H9 (cell line): ENCODE results near the gene FXYD2. TPM values are rescaled to one million over a fixed set of nuclear protein-coding genes. Genes with fewer than 3 reads are reported as not detected.

ENCODE experiments used
- DNase-seq: peaks from one replicate; pipeline ENCODE4 v3.0.0-alpha.2; 2017
- H2AFZ ChIP-seq: one replicate; pipeline ENCODE4 v1.6.1; 2013; ENCODE audit warnings: mild to moderate bottlenecking, low read length, control low read depth, moderate library complexity
- H2AK5ac ChIP-seq: 2 replicates; pipeline ENCODE4 v1.6.1; 2013; ENCODE audit warnings: low read length, control low read depth, mixed read lengths; ENCODE audit not compliant: insufficient read length
- H2BK120ac ChIP-seq: one replicate; pipeline ENCODE4 v1.6.1; 2013; ENCODE audit warnings: low read depth, mild to moderate bottlenecking, low read length, control low read depth, inconsistent platforms; ENCODE audit not compliant: poor library complexity, severe bottlenecking
- H2BK12ac ChIP-seq: 2 replicates; pipeline ENCODE4 v1.6.1; 2013; ENCODE audit warnings: low read length, control low read depth, mixed read lengths, low read depth; ENCODE audit not compliant: insufficient read length
- H2BK15ac ChIP-seq: 2 replicates; pipeline ENCODE4 v1.6.1; 2013; ENCODE audit warnings: low read depth, low read length, control low read depth
- H2BK20ac ChIP-seq: one replicate; pipeline ENCODE4 v1.6.1; 2013; ENCODE audit warnings: low read depth, mild to moderate bottlenecking, low read length, control low read depth, inconsistent platforms; ENCODE audit not compliant: poor library complexity, severe bottlenecking
- H2BK5ac ChIP-seq: 2 replicates; pipeline ENCODE4 v1.6.1; 2013; ENCODE audit warnings: low read length, control low read depth, mixed read lengths; ENCODE audit not compliant: insufficient read length
- H3K14ac ChIP-seq: 2 replicates; pipeline ENCODE4 v1.6.1; 2013; ENCODE audit warnings: low read length, control low read depth; ENCODE audit not compliant: insufficient read depth
- H3K18ac ChIP-seq: 2 replicates; pipeline ENCODE4 v1.6.1; 2013; ENCODE audit warnings: low read depth, mild to moderate bottlenecking, mixed read lengths, low read length, control low read depth; ENCODE audit not compliant: insufficient read length
- H3K23ac ChIP-seq: 2 replicates; pipeline ENCODE4 v1.6.1; 2013; ENCODE audit warnings: low read length, control low read depth, mixed read lengths, low read depth; ENCODE audit not compliant: insufficient read length
- H3K23me2 ChIP-seq: 2 replicates; pipeline ENCODE4 v1.6.1; 2013; ENCODE audit warnings: low read depth, mild to moderate bottlenecking, mixed read lengths, low read length, control low read depth; ENCODE audit not compliant: insufficient read length, poor library complexity, severe bottlenecking
- H3K27ac ChIP-seq: 2 replicates; pipeline ENCODE4 v1.5.1; 2013; ENCODE audit warnings: low read length, control low read depth, mixed read lengths, low read depth; ENCODE audit not compliant: insufficient read length
- H3K27me3 ChIP-seq: 2 replicates; pipeline ENCODE4 v1.6.1; 2013; ENCODE audit warnings: low read length, control low read depth, inconsistent platforms; ENCODE audit not compliant: insufficient read depth
- H3K4ac ChIP-seq: 2 replicates; pipeline ENCODE4 v1.6.1; 2013; ENCODE audit warnings: low read depth, mild to moderate bottlenecking, control low read depth, inconsistent platforms, low read length, moderate library complexity
- H3K4me1 ChIP-seq: 2 replicates; pipeline ENCODE4 v1.6.1; 2013; ENCODE audit warnings: low read length, control low read depth, inconsistent platforms; ENCODE audit not compliant: insufficient read depth
- H3K4me2 ChIP-seq: 2 replicates; pipeline ENCODE4 v1.6.1; 2013; ENCODE audit warnings: low read length, control low read depth, mixed read lengths; ENCODE audit not compliant: insufficient read length, insufficient read depth
- H3K56ac ChIP-seq: 2 replicates; pipeline ENCODE4 v1.6.1; 2013; ENCODE audit warnings: low read depth, mild to moderate bottlenecking, mixed read lengths, low read length, control low read depth; ENCODE audit not compliant: insufficient read length
- H3K79me1 ChIP-seq: 2 replicates; pipeline ENCODE4 v1.6.1; 2013; ENCODE audit warnings: low read depth, mild to moderate bottlenecking, moderate library complexity, low read length, control low read depth, inconsistent platforms; ENCODE audit not compliant: insufficient read depth, poor library complexity, severe bottlenecking
- H3K79me2 ChIP-seq: 2 replicates; pipeline ENCODE4 v1.6.1; 2013; ENCODE audit warnings: low read length, control low read depth, inconsistent platforms; ENCODE audit not compliant: insufficient read depth
- H3K9ac ChIP-seq: 2 replicates; pipeline ENCODE4 v1.6.1; 2013; ENCODE audit warnings: low read length, control low read depth, mixed read lengths; ENCODE audit not compliant: insufficient read length; ENCODE audit errors: extremely low read depth
- H3K9me3 ChIP-seq: one replicate; pipeline ENCODE4 v1.6.1; 2013; ENCODE audit warnings: low read depth, low read length, inconsistent platforms; ENCODE audit not compliant: control insufficient read depth
- H3T11ph ChIP-seq: one replicate; pipeline ENCODE4 v1.6.1; 2013; ENCODE audit warnings: mild to moderate bottlenecking, low read length, control low read depth, inconsistent platforms
- H4K20me1 ChIP-seq: one replicate; pipeline ENCODE4 v1.6.1; 2013; ENCODE audit not compliant: control insufficient read depth, insufficient read length, insufficient read depth
- H4K5ac ChIP-seq: 2 replicates; pipeline ENCODE4 v1.6.1; 2013; ENCODE audit warnings: low read depth, mild to moderate bottlenecking, mixed read lengths, low read length, control low read depth; ENCODE audit not compliant: insufficient read length
- H4K8ac ChIP-seq: replicated peaks from 2 replicates; pipeline ENCODE4 v1.6.1; 2013; ENCODE audit warnings: low read length, control low read depth, mixed read lengths, low read depth; ENCODE audit not compliant: insufficient read length
- H4K91ac ChIP-seq: 2 replicates; pipeline ENCODE4 v1.6.1; 2013; ENCODE audit warnings: low read depth, mild to moderate bottlenecking, moderate library complexity, mixed read lengths, low read length, control low read depth; ENCODE audit not compliant: insufficient read length
- H3K27ac Mint-ChIP-seq, 3 experiments: 2 replicates in 2 of 3; 3 replicates in 1 of 3; pipeline ENCODE4 v1.8.0; 2020 to 2021; ENCODE audit warnings: mixed read lengths in 3 of 3, mild to moderate bottlenecking in 1 of 3, moderate library complexity in 1 of 3
- H3K27me3 Mint-ChIP-seq: 2 replicates; pipeline ENCODE4 v1.8.0; 2021; ENCODE audit warnings: low read depth, mild to moderate bottlenecking, moderate library complexity, mixed read lengths
- H3K36me3 Mint-ChIP-seq, 3 experiments: 2 replicates in 2 of 3; 3 replicates in 1 of 3; pipeline ENCODE4 v1.8.0; 2020 to 2021; ENCODE audit warnings: low read depth in 3 of 3, mixed read lengths in 3 of 3; ENCODE audit not compliant: insufficient read depth in 1 of 3
- H3K4me1 Mint-ChIP-seq, 2 experiments: 2 replicates each; pipeline ENCODE4 v1.8.0; 2020; ENCODE audit warnings: mixed read lengths in 2 of 2
- H3K4me3 Mint-ChIP-seq, 2 experiments: 2 replicates in 1 of 2; 3 replicates in 1 of 2; pipeline ENCODE4 v1.8.0; 2020 to 2021; ENCODE audit warnings: mild to moderate bottlenecking in 2 of 2, mixed read lengths in 2 of 2, moderate library complexity in 1 of 2
- H3K9me3 Mint-ChIP-seq, 2 experiments: 2 replicates in 1 of 2; 3 replicates in 1 of 2; pipeline ENCODE4 v1.8.0; 2020; ENCODE audit warnings: mild to moderate bottlenecking in 2 of 2, mixed read lengths in 2 of 2, moderate library complexity in 1 of 2
- CTCF ChIP-seq: fragments of 200-600 bp; sonication (generic); conservative IDR thresholded peaks from 3 replicates; pipeline ENCODE4 v1.8.0; 2021; ENCODE audit warnings: antibody characterized with exemption, mild to moderate bottlenecking
- WGBS: extraction: QIAGEN DNeasy Blood & Tissue Kit; methylation state at CpG from one replicate; pipeline ENCODE4 v1.1.7; 2013; ENCODE audit warnings: missing lambda C conversion rate, low lambda C conversion rate, mixed read lengths; ENCODE audit not compliant: insufficient read length; ENCODE audit errors: extremely low coverage; 5-methylcytosine and 5-hydroxymethylcytosine counted together
- total RNA-seq: library from RNA; stranded (reverse); gene quantifications from 2 replicates; pipeline ENCODE4 v1.2.1, GENCODE V29; 2021

The FXYD2 gene
- total RNA-seq, 1 experiment from 2014 or later, result 0.79 TPM

GRCh38 chr11:117859488-117860112, 35.1 kb upstream of the FXYD2 start:
- H3K79me2 ChIP-seq, result no peaks in the 10 kb centered on the region
- H3K4me3 Mint-ChIP-seq, result no peak overlapping the region
- no peak overlapping the region for H2AK5ac ChIP-seq
- no peak overlapping the region for H3K4ac ChIP-seq
- H4K5ac ChIP-seq, result no peak overlapping the region
- no peak overlapping the region for H2BK5ac ChIP-seq
- no peaks in the 10 kb centered on the region for H3K36me3 Mint-ChIP-seq
- TF ChIP-seq CTCF, result no peak
- no peak overlapping the region for H3K56ac ChIP-seq
- DNase-seq, result no peak
- no peak overlapping the region for H4K91ac ChIP-seq
- H3K4me1 ChIP-seq, result peaks cover 3% of the 10 kb centered on the region; the same call in 1 of the 2 replicates
- H3K9me3 Mint-ChIP-seq, result no peaks in the 10 kb centered on the region
- peaks cover 24 to 46% of the 10 kb centered on the region in 2 experiments for H3K4me1 Mint-ChIP-seq
- H3K23ac ChIP-seq, result no peak overlapping the region
- no CpG with 5 or more reads among the region's 9 CpGs for WGBS
- H2BK20ac ChIP-seq, result no peak overlapping the region
- H3K27me3 Mint-ChIP-seq, result no peaks in the 10 kb centered on the region; the same call in 1 of the 2 replicates
- H3K27ac Mint-ChIP-seq, result no peak overlapping the region
- H3K27ac ChIP-seq, result no peak overlapping the region
- no peak overlapping the region for H3K14ac ChIP-seq
- no peaks in the 10 kb centered on the region for H3K9me3 ChIP-seq
- H3K4me2 ChIP-seq, result no peak overlapping the region
- H3K9ac ChIP-seq, result no peak overlapping the region
- no peak overlapping the region for H2BK12ac ChIP-seq
- no peak overlapping the region for H3T11ph ChIP-seq
- no peak overlapping the region for H4K8ac ChIP-seq
- no peak overlapping the region for H2BK120ac ChIP-seq
- no peaks in the 10 kb centered on the region for H3K23me2 ChIP-seq
- H3K79me1 ChIP-seq, result no peaks in the 10 kb centered on the region
- no peaks in the 10 kb centered on the region for H4K20me1 ChIP-seq
- no peaks in the 10 kb centered on the region for H3K27me3 ChIP-seq
- H2AFZ ChIP-seq, result no peak overlapping the region
- H3K18ac ChIP-seq, result no peak overlapping the region
- no peak overlapping the region for H2BK15ac ChIP-seq
